ENCODE data around the gene ATP7A. TPM values are rescaled to one million over a fixed set of nuclear protein-coding genes. Genes with fewer than 3 reads are reported as not detected.
"Not testable (repeated sequence)": the region's sequence is repeated elsewhere in the genome, so short reads cannot be mapped to it uniquely, and the experiment has no call there.

The ATP7A gene
- total and polyA plus RNA-seq, 2 experiments from 2014 or later: 3.7 to 13.0 TPM

GRCh38 chrX:77937291-77937690 lies 26.8 kb downstream of the ATP7A start:
- Histone ChIP-seq H3K4me2 (no peak overlapping the region), H4K20me1 (ENCODE audit: insufficient read depth, poor library complexity, severe bottlenecking) (no peaks in the 10 kb centered on the region), H3K9me3 (ENCODE audit: low read depth) (no peaks in the 10 kb centered on the region), H3K9me2 (replicated peaks; ENCODE audit: insufficient read depth) (no peaks in the 10 kb centered on the region), H3K79me2 (no peaks in the 10 kb centered on the region), H3K27ac (no peak overlapping the region), H2AFZ (no peak overlapping the region), H3K36me3 (replicated peaks; ENCODE audit: insufficient read depth, low read depth) (no peaks in the 10 kb centered on the region), H3K27me3 (no peaks in the 10 kb centered on the region), H3K4me1 (ENCODE audit: insufficient read depth) (no peaks in the 10 kb centered on the region), H3K4me3 (no peak overlapping the region)
- TF ChIP-seq, protein P1, sequence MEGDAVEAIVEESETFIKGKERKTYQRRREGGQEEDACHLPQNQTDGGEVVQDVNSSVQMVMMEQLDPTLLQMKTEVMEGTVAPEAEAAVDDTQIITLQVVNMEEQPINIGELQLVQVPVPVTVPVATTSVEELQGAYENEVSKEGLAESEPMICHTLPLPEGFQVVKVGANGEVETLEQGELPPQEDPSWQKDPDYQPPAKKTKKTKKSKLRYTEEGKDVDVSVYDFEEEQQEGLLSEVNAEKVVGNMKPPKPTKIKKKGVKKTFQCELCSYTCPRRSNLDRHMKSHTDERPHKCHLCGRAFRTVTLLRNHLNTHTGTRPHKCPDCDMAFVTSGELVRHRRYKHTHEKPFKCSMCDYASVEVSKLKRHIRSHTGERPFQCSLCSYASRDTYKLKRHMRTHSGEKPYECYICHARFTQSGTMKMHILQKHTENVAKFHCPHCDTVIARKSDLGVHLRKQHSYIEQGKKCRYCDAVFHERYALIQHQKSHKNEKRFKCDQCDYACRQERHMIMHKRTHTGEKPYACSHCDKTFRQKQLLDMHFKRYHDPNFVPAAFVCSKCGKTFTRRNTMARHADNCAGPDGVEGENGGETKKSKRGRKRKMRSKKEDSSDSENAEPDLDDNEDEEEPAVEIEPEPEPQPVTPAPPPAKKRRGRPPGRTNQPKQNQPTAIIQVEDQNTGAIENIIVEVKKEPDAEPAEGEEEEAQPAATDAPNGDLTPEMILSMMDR (IDR thresholded peaks at IDR 0.05; ENCODE audit: poor library complexity): no peak
- TF ChIP-seq EZH2phosphoT487 (IDR thresholded peaks at IDR 0.05; ENCODE audit: low read depth, severe bottlenecking, unreplicated experiment) (no peak), EZH2 (IDR thresholded peaks at IDR 0.05; ENCODE audit: borderline replicate concordance) (no peak)
- 60% methylated on average over 3 of the region's 3 CpGs for WGBS (ENCODE audit: low lambda C conversion rate, missing lambda C conversion rate)
- DNase-seq (ENCODE audit: low spot score): no peak

GRCh38 chrX:77938083-77938680 lies 27.7 kb downstream of the ATP7A start:
- no peak overlapping the region for H2AFZ ChIP-seq
- TF ChIP-seq EZH2 (IDR thresholded peaks at IDR 0.05; ENCODE audit: borderline replicate concordance): no peak
- TF ChIP-seq, protein P1 (IDR thresholded peaks at IDR 0.05; ENCODE audit: poor library complexity): no peak
- no peak for TF ChIP-seq EZH2phosphoT487 (IDR thresholded peaks at IDR 0.05; ENCODE audit: low read depth, severe bottlenecking, unreplicated experiment)
- no peaks in the 10 kb centered on the region for H4K20me1 ChIP-seq (ENCODE audit: insufficient read depth, poor library complexity, severe bottlenecking)
- no peaks in the 10 kb centered on the region for H3K36me3 ChIP-seq (replicated peaks; ENCODE audit: insufficient read depth, low read depth)
- H3K79me2 ChIP-seq: no peaks in the 10 kb centered on the region
- H3K4me1 ChIP-seq (ENCODE audit: insufficient read depth): no peaks in the 10 kb centered on the region
- no peaks in the 10 kb centered on the region for H3K27me3 ChIP-seq
- no peaks in the 10 kb centered on the region for H3K9me2 ChIP-seq (replicated peaks; ENCODE audit: insufficient read depth)
- H3K27ac ChIP-seq: no peak overlapping the region
- H3K4me2 ChIP-seq: no peak overlapping the region
- no peak for DNase-seq (ENCODE audit: low spot score)
- no peaks in the 10 kb centered on the region for H3K9me3 ChIP-seq (ENCODE audit: low read depth)
- 73% methylated on average over 4 of the region's 4 CpGs for WGBS (ENCODE audit: low lambda C conversion rate, missing lambda C conversion rate)
- H3K4me3 ChIP-seq: no peak overlapping the region

DNA sequence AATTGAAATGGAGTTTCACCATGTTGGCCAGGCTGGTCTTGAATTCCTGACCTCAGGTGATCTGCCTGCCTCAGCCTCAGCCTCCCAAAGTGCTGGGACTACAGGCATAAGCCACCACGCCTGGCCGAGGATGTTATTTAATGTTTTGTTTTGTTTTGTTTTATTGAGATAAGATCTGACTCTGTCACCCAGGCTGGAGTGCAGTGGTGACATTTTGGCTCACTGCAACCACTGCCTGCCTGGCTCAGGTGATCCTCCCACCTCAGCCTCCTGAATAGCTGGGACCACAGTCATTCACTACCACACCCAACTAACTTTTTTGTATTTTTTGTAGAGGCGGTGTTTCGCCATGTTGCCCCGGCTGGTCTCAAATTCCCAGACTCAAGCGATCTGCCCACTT lies 34.5 kb downstream of the ATP7A start:
- not testable (repeated sequence) for H3K4me1 ChIP-seq (ENCODE audit: insufficient read depth); H3K9me3 ChIP-seq (ENCODE audit: low read depth); H3K27ac ChIP-seq; H3K4me3 ChIP-seq; H3K36me3 ChIP-seq (replicated peaks; ENCODE audit: insufficient read depth, low read depth); H3K4me2 ChIP-seq; H3K27me3 ChIP-seq; H3K79me2 ChIP-seq; DNase-seq (ENCODE audit: low spot score); H4K20me1 ChIP-seq (ENCODE audit: insufficient read depth, poor library complexity, severe bottlenecking); H3K9me2 ChIP-seq (replicated peaks; ENCODE audit: insufficient read depth); H2AFZ ChIP-seq
- WGBS (ENCODE audit: low lambda C conversion rate, missing lambda C conversion rate): 91% methylated on average over 6 of the region's 6 CpGs

DNA sequence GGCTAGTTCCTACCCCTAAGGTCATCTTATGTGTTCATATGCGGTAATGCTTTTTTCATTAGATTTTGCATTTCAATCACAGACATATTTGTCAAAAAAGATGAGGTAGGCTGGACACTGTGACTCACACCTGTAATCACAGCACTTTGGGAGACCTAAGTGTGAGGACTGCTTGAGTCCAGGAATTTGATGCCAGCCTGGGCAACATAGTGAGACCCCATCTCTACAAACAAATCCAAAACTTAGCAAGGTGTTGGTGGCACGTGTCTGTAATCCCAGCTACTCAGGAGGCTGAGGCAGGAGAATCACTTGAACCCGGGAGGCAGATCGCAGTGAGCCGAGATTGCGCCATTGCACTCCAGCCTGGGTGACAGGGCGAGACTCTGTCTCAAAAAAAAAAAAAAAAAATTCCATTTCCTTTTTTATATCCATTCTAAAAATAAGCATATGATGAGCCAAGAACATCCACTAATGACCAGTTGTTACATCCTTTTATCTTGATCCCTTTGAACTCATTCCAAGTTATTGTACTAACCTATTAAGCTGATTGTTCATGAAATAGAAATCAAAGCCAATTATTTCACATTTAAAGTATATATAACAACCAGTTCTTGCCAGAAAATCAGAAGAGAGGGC lies 35.5 kb downstream of the ATP7A start:
- no peaks in the 10 kb centered on the region for H3K4me1 ChIP-seq (ENCODE audit: insufficient read depth)
- no peak for TF ChIP-seq EZH2 (IDR thresholded peaks at IDR 0.05; ENCODE audit: borderline replicate concordance)
- TF ChIP-seq, protein P1 (IDR thresholded peaks at IDR 0.05; ENCODE audit: poor library complexity): no peak
- TF ChIP-seq EZH2phosphoT487 (IDR thresholded peaks at IDR 0.05; ENCODE audit: low read depth, severe bottlenecking, unreplicated experiment): no peak
- no peaks in the 10 kb centered on the region for H3K9me2 ChIP-seq (replicated peaks; ENCODE audit: insufficient read depth)
- no peaks in the 10 kb centered on the region for H3K36me3 ChIP-seq (replicated peaks; ENCODE audit: insufficient read depth, low read depth)
- no peak for DNase-seq (ENCODE audit: low spot score)
- no peaks in the 10 kb centered on the region for H4K20me1 ChIP-seq (ENCODE audit: insufficient read depth, poor library complexity, severe bottlenecking)
- H3K9me3 ChIP-seq (ENCODE audit: low read depth): no peaks in the 10 kb centered on the region
- 82% methylated on average over 7 of the region's 7 CpGs for WGBS (ENCODE audit: low lambda C conversion rate, missing lambda C conversion rate)
- H3K79me2 ChIP-seq: no peaks in the 10 kb centered on the region
- H3K27me3 ChIP-seq: no peaks in the 10 kb centered on the region
- H3K4me3 ChIP-seq: no peak overlapping the region
- H3K4me2 ChIP-seq: no peak overlapping the region
- H2AFZ ChIP-seq: no peak overlapping the region
- H3K27ac ChIP-seq: no peak overlapping the region

Measured in hepatocyte (in vitro differentiated cells).